GM18499 (cell line): ENCODE results near the gene C2orf68.
"Not testable (repeated sequence)": the region's sequence is repeated elsewhere in the genome, so short reads cannot be mapped to it uniquely, and the experiment has no call there.

Experiments
- ATAC-seq: cut with Tn5 transposase; IDR thresholded peaks from one replicate; pipeline ENCODE4 v1.9.1; 2021; ENCODE audit warnings: moderate number of reproducible peaks; ENCODE audit not compliant: insufficient read depth, unreplicated experiment

The C2orf68 gene, protein sequence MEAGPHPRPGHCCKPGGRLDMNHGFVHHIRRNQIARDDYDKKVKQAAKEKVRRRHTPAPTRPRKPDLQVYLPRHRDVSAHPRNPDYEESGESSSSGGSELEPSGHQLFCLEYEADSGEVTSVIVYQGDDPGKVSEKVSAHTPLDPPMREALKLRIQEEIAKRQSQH

DNA sequence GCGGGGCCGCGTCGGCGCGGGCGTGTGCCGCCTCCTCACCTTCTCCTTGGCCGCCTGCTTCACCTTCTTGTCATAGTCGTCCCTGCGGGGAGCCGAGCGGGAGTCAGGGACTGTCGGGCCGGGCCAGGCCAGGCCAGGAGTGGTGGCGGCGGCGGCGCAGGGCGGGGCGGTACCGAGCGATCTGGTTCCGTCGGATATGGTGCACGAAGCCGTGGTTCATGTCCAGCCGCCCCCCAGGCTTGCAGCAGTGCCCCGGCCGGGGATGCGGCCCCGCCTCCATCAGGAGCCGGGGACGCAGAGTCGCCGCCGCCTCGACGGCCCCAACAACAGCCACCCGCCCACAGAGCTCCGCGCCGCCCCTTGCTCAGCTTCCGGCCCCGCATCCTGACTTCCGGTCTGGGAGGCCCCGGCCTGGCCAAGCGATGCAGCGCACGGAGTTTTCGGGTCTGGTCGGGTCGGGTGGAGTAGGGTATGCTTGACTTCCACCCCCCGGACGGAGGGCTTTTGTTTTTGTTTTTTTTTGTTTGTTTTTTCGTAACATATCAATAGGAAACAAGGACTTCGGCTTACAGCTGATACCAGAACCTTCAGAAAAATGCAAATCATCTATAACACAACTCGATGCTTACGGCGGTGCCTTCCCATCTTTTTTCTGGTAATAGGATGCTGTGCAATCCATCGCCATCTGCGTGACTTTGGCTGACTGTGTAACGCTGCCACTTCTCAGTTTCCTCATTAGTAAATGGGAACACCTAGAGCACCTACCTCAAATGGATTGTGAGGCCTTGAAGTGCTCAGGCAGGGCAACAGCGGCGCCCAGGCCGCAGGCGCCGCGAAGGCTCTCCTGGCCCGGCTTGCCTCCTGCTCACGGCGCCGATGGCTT, at the start of gene C2orf68:
Gene C2orf68, minus strand, starts transcription at position 362 of the 883 bp plus-strand sequence. Its CDS starts 82 bp downstream, at position 280.
- ATAC-seq: peak; percentile 42

DNA sequence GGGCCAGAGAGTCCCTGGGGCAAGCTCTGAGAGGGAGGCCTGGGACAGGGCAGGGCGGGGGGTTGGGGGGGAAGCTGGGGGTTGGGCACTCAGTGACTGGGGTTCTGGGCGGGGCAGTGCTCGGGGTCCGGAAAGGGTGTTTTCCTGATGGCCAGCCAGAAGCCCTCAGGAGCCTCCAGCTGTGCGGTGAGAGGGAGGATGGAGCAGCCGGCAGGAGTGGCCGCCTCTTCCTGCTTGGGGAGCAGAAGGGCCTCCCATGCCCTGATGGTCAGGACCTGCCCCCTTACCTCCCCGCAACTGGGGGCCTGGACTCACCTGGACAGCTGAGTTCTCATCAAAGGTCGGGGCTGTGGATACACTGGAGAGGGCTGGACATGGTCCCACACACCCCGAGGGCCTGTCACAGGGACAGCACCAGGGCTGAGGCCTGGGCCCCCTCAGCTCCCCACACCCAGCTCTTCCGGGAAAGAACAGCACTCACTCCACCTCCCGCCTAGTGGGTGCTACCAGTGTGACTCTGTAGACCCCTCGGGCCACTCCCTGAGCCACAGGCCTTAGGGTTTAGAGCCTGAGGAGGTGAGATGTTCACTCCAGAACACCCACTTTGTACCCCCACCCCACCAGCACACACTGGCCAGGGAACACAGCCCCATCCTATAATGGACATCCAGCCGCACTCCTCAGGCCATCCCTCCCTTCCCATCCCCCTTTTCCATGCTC, 49.4 kb upstream of the C2orf68 start:
- no peak for ATAC-seq

DNA sequence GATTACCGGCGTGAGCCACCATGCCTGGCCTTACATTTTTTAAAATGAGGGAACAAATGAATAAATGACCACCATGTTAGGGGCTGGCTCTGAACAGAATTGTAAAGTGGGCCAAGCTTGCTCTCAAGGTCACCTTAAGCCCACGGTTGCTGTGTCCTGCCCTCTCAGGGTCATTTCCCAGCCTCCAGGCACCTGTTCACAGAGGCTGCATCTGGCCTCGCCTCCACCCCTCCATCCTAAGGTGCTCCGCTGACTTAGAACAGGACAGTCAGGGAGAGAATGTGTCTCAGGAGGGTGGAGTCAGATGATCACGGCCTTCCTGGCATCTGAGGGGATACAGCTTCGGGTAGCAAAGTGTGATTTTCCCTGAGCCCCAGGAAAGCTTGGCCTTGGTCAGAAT, 48.9 kb upstream of the C2orf68 start:
- ATAC-seq: no peak

DNA sequence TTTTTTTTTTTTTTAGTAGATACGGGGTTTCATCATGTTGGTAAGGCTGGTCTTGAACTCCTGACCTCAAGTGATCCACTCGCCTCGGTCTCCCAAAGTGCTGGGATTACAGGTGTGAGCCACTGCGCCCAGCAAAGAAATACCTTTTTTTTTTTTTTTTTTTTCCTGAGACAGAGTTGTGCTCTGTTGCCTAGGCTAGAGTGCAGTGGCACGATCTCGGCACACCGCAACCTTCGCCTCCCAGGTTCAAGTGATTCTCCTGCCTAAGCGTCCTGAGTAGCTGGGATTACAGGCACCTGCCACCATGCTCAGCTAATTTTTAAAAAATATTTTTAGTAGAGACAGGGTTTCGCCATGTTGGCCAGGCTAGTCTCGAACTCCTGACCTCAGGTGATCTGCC, 48.4 kb upstream of the C2orf68 start:
- ATAC-seq: not testable (repeated sequence)

DNA sequence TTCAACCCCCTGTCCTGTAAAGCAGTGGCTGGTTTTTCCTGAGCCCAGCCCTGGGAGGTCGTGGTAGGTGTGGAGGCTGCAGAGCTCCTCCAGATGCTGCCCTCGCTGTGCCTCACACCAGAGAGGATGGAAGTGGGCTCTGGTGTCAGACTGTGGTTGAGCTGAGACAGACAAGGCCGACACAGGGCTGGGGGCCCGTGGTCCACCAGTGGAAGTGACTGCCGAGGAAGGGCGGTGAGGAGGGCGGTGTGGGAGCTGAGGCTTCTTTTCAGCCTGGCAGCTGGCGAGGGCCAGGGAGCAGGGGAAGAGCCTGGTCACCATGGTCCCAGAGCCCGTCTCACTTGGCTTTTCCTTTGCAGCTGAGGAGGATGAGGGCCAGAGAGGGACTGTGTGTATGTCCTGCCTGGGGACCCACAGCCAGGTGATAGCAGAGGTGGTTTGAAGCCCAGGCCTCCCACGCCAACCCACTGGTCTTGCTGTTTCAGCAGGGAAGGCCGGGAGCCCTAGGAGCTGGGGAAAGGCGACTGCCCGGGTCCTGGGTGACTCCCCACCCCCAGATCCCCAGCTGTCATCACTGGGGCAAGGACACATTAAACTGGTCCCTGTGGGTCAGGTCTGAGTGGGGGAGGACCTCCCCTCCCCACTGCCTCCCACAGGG, 47.6 kb upstream of the C2orf68 start:
- ATAC-seq: no peak

DNA sequence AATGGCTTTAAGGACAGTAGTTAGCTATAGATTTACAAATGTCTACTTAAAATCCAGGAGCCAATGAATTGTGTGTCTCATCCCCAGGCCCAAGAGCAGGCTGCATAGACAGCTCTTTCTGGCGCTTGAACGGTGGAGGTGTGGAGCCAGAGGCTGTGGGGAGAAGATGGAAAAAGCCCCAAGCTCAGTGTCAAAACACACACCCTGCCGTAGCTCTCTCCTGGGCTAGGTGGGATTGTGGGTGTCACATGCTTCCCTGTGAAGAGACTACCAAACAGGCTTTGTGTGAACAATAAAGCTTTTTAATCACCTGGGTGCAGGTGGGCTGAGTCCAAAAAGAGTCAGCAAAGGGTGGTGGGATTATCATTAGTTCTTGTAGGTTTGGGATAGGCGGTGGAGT, 45.5 kb upstream of the C2orf68 start:
- ATAC-seq: not testable (repeated sequence)

DNA sequence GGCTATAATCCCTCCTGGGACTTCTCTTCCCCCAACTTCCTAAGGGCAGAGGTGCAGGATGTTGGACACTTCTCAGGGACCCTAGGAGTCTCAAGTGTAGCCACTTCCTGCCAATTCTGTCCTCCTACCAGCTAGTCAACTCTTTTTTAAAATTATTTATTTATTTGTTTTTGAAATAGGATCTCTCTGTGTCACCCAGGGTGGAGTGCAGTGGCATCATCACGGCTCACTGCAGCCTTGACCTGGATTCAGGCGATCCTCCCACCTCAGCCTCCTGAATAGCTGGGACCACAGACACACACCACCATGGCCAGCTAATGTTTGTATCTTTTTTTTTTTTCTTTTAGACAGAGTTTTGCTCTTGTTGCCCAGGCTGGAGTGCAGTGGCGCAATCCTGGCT, 44.6 kb upstream of the C2orf68 start:
- ATAC-seq: no peak

DNA sequence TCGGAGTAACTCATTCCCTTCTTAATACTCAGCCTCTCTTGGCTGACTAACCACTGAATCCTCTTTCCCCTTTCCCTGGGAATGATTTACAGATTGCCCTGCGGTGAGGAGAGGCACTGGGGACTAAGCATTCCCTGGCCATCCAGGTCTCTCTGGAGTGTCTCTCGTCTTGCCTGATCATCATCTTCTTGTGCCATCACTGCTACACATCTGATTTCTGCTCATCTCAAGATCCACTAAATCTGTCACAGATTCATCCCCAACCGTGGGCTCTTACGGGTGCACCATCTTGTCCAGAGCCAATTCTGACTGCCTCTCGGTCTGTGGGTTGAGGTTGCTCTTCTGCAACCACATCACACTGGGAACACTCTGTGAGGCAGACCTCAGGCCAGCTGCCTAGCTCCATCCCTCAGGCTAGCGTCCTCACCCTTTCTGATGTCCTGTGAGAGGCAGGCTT, 44.1 kb upstream of the C2orf68 start:
- no peak for ATAC-seq

DNA sequence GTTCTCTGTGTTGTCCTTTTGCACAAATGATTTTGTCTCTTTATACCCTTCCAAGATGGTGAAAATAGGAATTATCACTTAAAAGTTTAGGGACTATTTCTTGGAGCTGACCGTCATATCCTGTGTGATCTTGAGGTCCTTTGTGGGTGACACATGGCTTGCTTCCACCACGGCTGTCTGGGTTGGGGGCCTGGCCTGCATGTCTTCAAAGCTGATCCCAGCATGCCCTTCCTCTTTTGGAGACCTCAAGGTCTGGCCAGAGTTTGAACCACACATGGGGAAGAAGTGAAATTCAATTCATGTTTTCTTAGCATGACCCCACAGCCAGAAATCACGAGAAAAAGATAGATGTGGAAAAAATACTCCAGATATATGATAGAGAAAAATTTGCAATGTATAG, 42.1 kb upstream of the C2orf68 start:
- ATAC-seq: no peak

DNA sequence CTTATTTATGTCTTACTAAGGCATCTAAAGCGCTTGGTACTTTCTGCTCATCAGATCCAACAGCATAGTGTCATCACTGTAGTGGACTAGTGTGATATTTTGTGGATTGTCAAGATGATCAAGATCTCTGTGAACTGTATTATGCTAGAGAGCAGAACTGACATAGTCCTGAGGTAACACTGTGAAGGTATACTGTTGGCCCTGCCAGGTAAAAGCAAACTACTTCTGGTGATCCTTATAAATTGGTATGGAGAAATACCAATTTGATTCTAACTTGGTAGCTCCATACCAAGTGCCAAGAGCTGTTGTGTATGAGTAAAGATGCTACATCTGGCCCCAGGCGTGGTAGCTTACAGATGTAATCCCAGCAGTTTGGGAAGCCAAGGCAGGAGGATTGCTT, 40.2 kb upstream of the C2orf68 start:
- no peak for ATAC-seq

DNA sequence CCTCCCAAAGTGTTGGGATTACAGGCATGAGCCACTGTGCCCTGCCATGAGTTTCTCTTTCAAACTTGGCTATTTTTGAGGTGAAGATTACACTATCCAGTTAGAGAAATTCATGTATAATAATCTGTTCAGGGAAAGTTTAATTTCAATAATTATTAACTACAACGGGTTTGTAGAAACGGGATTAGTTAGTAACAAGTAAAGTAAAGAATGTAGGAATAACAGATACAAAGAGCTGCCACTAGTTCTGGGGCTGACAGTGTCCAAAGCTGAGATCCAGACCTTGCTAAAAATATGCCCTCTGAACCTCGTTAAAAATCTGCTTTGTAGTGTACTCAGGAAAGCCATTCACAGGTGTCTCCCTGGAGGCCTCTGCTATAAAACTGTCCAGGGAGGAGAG, 39.2 kb upstream of the C2orf68 start:
- ATAC-seq: no peak

DNA sequence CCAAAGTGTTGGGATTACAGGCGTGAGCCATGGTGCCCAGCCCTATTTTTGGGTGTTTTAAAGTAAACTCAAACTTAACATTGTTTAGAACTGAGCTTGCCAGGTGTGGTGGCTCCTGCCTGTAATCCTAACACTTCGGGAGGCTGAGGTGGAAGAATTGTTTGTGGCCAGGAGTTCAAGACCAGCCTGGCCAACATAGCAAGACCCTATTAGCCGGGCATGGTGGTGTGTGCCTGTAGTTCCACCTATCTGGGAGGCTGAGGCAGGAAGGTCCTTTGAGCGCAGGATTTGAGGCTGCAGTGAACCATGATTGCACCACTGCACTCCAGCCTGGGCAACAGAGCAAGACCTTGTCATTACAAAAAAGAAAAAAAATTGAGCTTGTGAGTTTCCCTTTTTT, 38.6 kb upstream of the C2orf68 start:
- no peak for ATAC-seq

DNA sequence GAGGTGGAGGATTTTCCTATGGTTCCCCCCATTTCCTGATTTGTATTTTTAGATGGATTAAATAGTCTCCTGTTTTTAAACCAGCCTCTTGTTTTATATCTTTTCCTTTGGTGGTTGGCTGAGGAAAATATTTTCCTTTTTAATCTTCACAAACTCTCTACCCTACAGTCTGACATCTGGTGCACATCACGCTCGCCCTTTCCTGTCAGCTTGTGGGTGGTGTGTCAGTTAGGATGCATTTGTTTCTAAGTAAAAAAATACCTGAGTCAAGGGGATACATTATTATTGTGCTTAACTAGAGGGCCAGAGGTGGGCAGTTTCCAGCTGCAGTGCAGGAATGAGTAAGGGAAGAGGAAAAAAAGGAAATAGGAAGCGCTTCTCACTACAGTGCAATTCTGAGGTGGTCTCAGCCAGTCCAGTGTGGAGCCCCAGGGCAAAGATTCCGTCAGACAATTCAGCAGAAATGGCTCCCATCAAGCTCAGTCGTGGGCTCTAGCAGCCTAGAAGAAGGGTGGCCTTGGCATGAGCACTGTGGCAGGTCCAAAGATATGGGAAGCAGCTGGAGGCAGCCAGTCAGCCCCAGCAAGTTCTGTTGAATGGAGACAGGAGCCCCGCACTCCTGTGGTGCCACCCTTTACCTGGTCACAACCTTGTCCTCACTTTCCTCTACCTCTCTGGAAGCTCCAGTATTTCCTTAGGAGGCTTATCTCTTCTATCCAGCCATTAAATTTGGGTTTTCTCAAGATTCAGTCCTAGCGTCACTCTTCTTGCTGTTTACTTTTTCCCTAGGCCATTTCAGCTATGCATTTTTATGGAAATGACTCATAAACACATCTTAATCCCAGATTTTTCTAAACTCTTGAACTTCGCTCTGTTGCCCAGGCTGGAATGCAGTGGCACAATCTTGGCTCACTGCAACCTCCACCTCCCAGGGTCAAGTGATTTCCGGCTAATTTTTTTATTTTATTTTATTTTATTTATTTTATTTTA, 37.6 kb upstream of the C2orf68 start:
- ATAC-seq: no peak

DNA sequence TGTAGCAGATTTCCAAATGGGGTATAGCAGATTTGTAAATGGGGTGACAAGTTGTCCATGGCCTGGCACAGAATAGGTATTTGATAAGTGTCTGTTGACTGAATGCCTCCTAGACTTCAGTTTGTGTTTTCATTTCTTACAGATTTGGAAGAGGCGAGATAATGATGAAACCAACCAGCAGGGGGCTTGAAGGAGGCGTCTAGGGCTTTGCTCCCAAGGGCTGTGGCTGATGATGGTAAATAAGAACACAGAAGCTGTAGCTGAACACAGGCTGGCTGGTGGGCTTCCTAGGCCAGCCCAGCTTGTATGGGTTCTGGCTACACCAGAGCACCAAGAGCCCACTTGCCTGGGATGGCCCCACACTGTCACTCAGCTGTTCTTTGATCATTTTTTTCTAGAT, 36.8 kb upstream of the C2orf68 start:
- no peak for ATAC-seq

DNA sequence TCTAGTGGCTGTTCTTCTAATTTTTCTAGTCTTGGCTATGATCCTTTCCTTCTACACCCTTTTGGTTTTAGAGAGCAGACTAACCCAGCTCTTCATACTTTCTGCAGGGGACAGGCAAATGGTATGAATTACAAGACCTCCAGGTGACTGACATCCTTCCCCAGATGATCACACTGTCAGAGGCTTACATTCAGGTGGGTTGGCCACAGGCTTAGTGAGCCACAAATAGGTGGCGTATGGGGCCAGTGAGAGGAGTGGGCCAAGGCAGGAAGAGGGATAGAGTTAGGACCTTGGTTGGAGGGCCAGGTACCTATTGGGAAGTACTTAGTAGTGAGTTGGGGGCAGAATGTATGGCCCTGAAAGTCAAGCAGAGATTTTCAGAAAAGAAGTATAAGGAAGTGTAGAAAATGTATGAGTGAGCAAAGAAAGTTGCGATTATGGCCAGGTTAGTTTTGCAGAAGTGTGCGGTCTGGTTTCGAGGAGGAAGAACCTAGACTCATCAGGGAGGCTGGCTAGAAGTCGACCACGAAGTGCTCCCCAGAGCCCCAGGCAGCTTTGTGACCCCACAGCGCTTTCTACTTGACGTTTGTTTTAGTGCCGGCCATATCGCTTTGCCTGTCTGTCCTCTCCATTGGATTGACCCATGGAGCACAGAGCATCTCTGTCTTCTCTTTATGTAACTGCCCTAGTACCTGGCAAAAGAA, 36.1 kb upstream of the C2orf68 start:
- ATAC-seq: peak; percentile 68

DNA sequence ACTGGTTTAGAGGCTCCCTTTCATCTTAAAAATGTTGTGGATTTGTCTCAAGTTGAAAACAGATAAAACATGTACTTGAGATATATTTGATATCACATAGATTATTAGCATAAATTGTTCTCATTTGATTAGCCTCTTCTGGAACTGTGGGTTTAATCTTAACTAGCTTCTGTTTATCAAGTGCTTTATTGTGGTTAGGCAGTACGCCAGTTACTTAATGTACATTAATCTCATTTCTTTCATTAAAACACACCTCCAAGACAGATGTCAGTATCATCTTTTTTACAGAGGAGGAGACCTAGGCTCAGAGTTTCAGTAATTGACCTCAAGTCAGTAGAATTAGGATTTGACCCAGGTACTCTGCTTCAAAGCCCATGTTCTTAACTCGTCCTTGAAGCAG, 34.3 kb upstream of the C2orf68 start:
- ATAC-seq: no peak

DNA sequence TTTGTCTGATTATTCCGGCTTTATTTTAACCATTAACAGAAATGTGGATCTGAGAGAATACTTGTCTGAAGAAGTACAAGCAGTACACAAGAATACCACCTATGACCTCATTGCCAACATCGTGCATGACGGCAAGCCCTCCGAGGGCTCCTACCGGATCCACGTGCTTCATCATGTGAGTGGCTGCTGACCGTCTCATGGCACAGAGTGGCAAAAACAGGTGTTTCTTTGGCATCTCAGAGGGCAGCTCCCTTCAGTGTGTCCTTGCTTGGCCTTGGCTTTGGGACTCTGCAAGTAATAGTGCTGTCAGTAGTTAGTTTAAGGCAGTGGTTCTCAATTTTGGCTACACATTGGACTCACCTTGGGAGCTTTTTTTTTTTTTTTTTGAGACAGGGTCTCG, 33.0 kb upstream of the C2orf68 start:
- no peak for ATAC-seq

DNA sequence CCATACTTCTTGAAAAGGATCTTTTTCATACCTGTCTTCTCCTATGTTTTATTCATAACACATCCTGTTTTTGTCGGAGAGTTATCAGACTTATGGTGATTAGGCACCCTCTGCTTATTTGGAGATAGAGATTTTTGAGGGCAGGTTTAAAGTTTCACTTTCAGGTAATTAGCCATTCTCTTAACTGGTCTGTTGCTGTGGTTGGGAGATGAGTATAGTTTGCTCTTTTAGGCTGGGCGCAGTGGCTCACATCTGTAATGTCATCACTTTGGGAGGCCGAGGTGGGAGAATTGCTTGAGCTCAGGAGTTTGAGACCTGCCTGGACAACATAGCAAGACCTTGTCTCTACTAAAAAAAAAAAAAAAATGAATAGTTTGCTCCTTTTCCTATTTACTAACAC, 30.9 kb upstream of the C2orf68 start:
- ATAC-seq: no peak

DNA sequence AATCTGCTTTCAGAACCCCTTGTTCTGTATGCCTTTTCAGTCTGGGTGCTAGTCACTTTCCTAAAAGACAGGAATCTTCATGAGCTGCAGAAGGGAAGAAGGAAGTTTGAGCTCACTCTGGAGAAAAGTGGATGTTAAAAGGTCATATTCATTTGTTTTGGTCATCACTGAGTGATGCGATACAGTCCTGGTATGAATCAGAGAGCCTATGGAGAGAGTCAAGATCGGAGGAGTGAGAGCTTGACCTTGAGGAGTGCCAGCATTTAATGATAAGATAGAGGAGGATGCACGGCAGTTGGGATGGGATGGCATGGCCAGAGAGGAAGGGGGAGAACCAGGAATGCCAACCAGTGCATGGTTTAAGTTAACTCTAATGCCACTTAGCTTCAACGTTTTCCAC, 23.8 kb upstream of the C2orf68 start:
- ATAC-seq: no peak
